SU-DHL-6 (cell line): ENCODE results near the gene TIMM17A.
A peak's percentile ranks its signal among the peaks of the same experiment; 100 is the strongest.

Experiments used
- H2AFZ ChIP-seq: fragments of 200-600 bp; sonication (generic); 2 replicates; pipeline ENCODE4 v1.6.1; 2014; ENCODE audit warnings: low read depth, mild to moderate bottlenecking, moderate library complexity, mixed read lengths, antibody characterized with exemption, low read length; ENCODE audit not compliant: severe bottlenecking
- H3F3A ChIP-seq: fragments of 200-600 bp; shearing (Covaris generic); 2 replicates; pipeline ENCODE4 v1.6.0; 2016; ENCODE audit warnings: antibody characterized with exemption, mild to moderate bottlenecking; ENCODE audit not compliant: insufficient read depth
- H3K27ac ChIP-seq: fragments of 200-600 bp; sonication (generic); 2 replicates; pipeline ENCODE4 v1.5.1; 2016; ENCODE audit warnings: low read depth, mild to moderate bottlenecking, low read length, moderate library complexity, mixed read lengths
- H3K27me3 ChIP-seq: fragments of 200-600 bp; sonication (generic), shearing (Covaris generic); 2 replicates; pipeline ENCODE4 v1.6.0; 2014; ENCODE audit warnings: mild to moderate bottlenecking, low read length
- H3K36me3 ChIP-seq: fragments of 200-600 bp; sonication (generic); 2 replicates; pipeline ENCODE4 v1.6.1; 2014; ENCODE audit warnings: mild to moderate bottlenecking, low read length, mixed read lengths
- H3K4me2 ChIP-seq: fragments of 300-600, 200-600 bp; shearing (Covaris generic), sonication (generic); 2 replicates; pipeline ENCODE4 v1.6.0; 2014; ENCODE audit warnings: low read length, low read depth, mild to moderate bottlenecking; ENCODE audit not compliant: poor library complexity, severe bottlenecking
- H3K4me3 ChIP-seq: fragments of 200-600 bp; sonication (generic); 2 replicates; pipeline ENCODE4 v1.5.1; 2014; ENCODE audit warnings: antibody characterized with exemption, low read length, mild to moderate bottlenecking, mixed read lengths; ENCODE audit not compliant: insufficient read depth, poor library complexity, severe bottlenecking
- H3K79me2 ChIP-seq: fragments of 200-600 bp; sonication (generic); 2 replicates; pipeline ENCODE4 v1.6.1; 2014; ENCODE audit warnings: mild to moderate bottlenecking, low read length, moderate library complexity; ENCODE audit not compliant: insufficient read depth
- H3K9ac ChIP-seq: fragments of 200-600 bp; sonication (generic); 2 replicates; pipeline ENCODE4 v1.7.0; 2014; ENCODE audit warnings: mild to moderate bottlenecking, low read length
- H3K9me2 ChIP-seq: fragments of 200-600 bp; sonication (generic); replicated peaks from 2 replicates; pipeline ENCODE4 v1.6.1; 2014; ENCODE audit warnings: low read length; ENCODE audit not compliant: insufficient read depth
- H3K9me3 ChIP-seq: fragments of 200-600 bp; sonication (generic); 2 replicates; pipeline ENCODE4 v1.6.1; 2014; ENCODE audit warnings: low read length, mixed read lengths; ENCODE audit not compliant: insufficient read depth
- H4K20me1 ChIP-seq: fragments of 200-600 bp; sonication (generic); 2 replicates; pipeline ENCODE4 v1.6.1; 2014; ENCODE audit warnings: low read depth, mild to moderate bottlenecking, antibody characterized with exemption, low read length, moderate library complexity, mixed read lengths
- EZH2phosphoT487 ChIP-seq: fragments of 200-600 bp; sonication (generic), shearing (Covaris generic); conservative IDR thresholded peaks from 2 replicates; pipeline ENCODE4 v1.6.1; 2018; ENCODE audit warnings: mild to moderate bottlenecking, antibody characterized with exemption, low read length, moderate library complexity, mixed read lengths
- TF ChIP-seq, protein P1 (sequence below): fragments of 200-600 bp; sonication (generic); IDR thresholded peaks from one replicate; pipeline ENCODE4 v1.5.1; 2017; ENCODE audit warnings: antibody characterized with exemption, mild to moderate bottlenecking, low read length, moderate library complexity; ENCODE audit not compliant: insufficient read depth, poor library complexity, severe bottlenecking

Gene TIMM17A

DNA sequence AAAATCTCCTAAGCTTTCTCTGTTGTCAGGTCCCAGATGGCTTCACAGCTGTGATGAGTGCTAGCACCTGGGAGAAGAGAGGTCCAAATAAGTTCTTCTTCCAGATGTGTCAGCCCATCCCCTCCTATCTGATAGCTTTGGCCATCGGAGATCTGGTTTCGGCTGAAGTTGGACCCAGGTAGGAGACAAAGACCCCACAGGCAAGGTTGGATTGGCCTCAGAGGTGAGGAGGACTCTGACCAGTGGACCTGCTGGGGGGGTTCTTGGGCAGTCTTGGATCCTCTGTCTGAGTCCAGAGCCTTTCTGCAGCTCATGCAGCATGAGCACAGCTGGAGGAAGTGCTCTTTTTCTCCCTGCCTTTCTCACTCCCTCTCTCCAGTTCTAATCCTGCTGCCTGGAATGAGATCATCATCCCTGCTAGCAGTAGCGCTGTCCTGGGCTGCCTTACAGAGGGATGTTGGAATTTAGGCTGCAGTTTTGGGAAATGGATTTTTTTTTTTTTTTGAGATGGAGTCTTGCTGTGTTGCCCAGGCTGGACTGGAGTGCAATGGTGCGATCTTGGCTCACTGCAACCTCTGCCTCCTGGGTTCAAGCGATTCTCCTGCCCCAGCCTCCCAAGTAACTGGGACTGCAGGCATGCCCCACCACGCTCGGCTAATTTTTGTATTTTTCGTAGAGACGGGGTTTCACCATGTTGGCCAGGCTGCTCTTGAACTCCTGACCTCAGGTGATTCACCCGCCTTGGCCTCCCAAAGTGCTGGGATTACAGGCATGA is 34.2 kb downstream of the TIMM17A start:
- Histone ChIP-seq H3K27me3 (no peaks in the 10 kb centered on the region), H3F3A (no peaks in the 10 kb centered on the region), H3K79me2 (no peaks in the 10 kb centered on the region), H4K20me1 (no peaks in the 10 kb centered on the region), H3K9ac (no peak overlapping the region), H3K4me2 (no peak overlapping the region), H3K27ac (no peak overlapping the region), H3K9me2 (no peaks in the 10 kb centered on the region), H2AFZ (no peak overlapping the region), H3K36me3 (no peaks in the 10 kb centered on the region), H3K4me3 (no peak overlapping the region), H3K9me3 (no peaks in the 10 kb centered on the region)
- TF ChIP-seq, protein P1, sequence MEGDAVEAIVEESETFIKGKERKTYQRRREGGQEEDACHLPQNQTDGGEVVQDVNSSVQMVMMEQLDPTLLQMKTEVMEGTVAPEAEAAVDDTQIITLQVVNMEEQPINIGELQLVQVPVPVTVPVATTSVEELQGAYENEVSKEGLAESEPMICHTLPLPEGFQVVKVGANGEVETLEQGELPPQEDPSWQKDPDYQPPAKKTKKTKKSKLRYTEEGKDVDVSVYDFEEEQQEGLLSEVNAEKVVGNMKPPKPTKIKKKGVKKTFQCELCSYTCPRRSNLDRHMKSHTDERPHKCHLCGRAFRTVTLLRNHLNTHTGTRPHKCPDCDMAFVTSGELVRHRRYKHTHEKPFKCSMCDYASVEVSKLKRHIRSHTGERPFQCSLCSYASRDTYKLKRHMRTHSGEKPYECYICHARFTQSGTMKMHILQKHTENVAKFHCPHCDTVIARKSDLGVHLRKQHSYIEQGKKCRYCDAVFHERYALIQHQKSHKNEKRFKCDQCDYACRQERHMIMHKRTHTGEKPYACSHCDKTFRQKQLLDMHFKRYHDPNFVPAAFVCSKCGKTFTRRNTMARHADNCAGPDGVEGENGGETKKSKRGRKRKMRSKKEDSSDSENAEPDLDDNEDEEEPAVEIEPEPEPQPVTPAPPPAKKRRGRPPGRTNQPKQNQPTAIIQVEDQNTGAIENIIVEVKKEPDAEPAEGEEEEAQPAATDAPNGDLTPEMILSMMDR, result no peak
- no peak for TF ChIP-seq EZH2phosphoT487

DNA sequence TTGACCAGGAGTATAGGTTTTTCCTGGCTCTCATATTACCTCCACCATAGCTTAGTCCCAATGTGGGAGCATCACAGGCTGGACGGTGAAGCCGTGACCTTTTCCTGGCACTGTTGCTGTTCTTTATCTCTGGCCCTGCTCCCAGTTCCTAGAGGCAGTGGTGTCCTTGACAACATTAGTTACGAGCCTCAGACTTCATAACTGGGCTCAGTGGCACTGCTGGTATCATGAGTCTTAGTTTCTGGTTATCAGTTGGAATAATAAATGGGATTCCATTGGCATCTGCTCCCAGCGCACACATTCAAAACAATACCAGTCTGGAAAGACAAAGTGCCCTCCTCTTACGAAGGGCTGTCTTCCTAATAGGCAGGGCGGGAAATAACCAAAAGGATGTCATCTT is 35.1 kb downstream of the TIMM17A start:
- Histone ChIP-seq H3K27ac (no peak overlapping the region), H3K79me2 (no peaks in the 10 kb centered on the region), H3K27me3 (no peaks in the 10 kb centered on the region), H3K36me3 (no peaks in the 10 kb centered on the region), H4K20me1 (no peaks in the 10 kb centered on the region), H3K9ac (no peak overlapping the region), H3K4me2 (no peak overlapping the region), H2AFZ (no peak overlapping the region), H3K9me2 (no peaks in the 10 kb centered on the region), H3K9me3 (no peaks in the 10 kb centered on the region), H3K4me3 (no peak overlapping the region), H3F3A (no peaks in the 10 kb centered on the region)
- TF ChIP-seq EZH2phosphoT487, result no peak
- TF ChIP-seq, protein P1, result no peak

DNA sequence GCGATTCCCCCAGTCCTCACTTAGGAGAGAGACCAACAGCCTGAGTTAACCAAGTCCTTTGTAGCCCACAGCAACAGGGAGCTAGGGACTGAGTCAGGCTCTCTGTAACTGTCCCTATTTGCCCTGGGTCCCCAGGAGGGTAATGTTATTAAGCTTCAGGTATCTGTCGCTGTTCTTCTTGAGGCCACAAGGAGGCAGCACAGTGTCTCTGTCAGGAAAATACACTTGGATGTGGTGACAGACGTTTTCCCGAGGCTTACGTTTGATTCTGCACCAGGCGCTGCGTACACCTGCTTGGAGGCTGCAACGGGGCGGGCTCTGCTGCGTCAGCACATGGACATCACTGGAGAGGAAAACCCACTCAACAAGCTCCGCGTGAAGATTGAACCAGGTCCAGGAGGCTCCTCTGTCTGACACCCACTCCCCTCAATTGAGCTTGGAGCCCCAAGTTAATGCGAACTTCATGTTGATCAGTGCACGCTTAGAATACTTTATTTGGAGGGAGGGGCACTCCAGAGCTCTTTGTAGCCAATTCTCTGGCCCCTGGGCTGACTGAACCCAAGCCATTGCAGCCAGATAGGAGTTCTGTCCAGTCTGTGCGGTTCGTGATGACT is 44.4 kb downstream of the TIMM17A start:
- no peaks in the 10 kb centered on the region for H3F3A ChIP-seq
- no peak overlapping the region for H3K4me3 ChIP-seq
- H3K79me2 ChIP-seq, result no peaks in the 10 kb centered on the region
- H3K9ac ChIP-seq, result no peak overlapping the region
- H3K9me3 ChIP-seq, result no peaks in the 10 kb centered on the region
- no peaks in the 10 kb centered on the region for H3K36me3 ChIP-seq
- no peaks in the 10 kb centered on the region for H3K9me2 ChIP-seq
- no peaks in the 10 kb centered on the region for H3K27me3 ChIP-seq
- H3K4me2 ChIP-seq, result no peak overlapping the region
- H4K20me1 ChIP-seq, result no peaks in the 10 kb centered on the region
- H3K27ac ChIP-seq, result no peak overlapping the region
- TF ChIP-seq EZH2phosphoT487, result no peak
- TF ChIP-seq, protein P1, result peak; percentile 58
- no peak overlapping the region for H2AFZ ChIP-seq
